Loucy (cell line): ENCODE data around the gene BRIP1.
"Not testable (repeated sequence)": the region's sequence is repeated elsewhere in the genome, so short reads cannot be mapped to it uniquely, and the experiment has no call there.

Experiments
- CTCF ChIP-seq: fragments of 200-600 bp; sonication (generic); conservative IDR thresholded peaks from 2 replicates; pipeline ENCODE4 v1.5.1; 2014; ENCODE audit warnings: mild to moderate bottlenecking, antibody characterized with exemption, low read length
- EZH2phosphoT487 ChIP-seq: fragments of 200-600 bp; IDR thresholded peaks from 2 replicates; pipeline ENCODE4 v1.6.1; 2018; ENCODE audit warnings: antibody characterized with exemption, mild to moderate bottlenecking, moderate library complexity, borderline replicate concordance

- TF ChIP-seq CTCF, EZH2phosphoT487: not testable (repeated sequence)
Observed at GRCh38 chr17:61774087-61774486, 89.2 kb downstream of the BRIP1 start.
